ENCODE measurements around the gene MTM1. TPM values are rescaled to one million over a fixed set of nuclear protein-coding genes. Genes with fewer than 3 reads are reported as not detected.

The MTM1 gene
- total and polyA plus RNA-seq, 9 of the 15 experiments (the other 6 are each of a cell fraction or from before 2014, with no cell fraction given): 5.6 to 13.3 (median 9.5) TPM

- TF ChIP-seq THAP7 (CRISPR knock-in tag; IDR thresholded peaks at IDR 0.05) (no peak), HDAC8 (tag; IDR thresholded peaks at IDR 0.05) (no peak), TAF1 (IDR thresholded peaks at IDR 0.05; ENCODE audit: control insufficient read depth, extremely low read depth, insufficient read depth, low read length, severe bottlenecking) (no peak), CTCF (IDR thresholded peaks at IDR 0.05 in 2 of 3, conservative IDR thresholded peaks at IDR 0.05 in 1 of 3; ENCODE audit: insufficient read depth in 2 of 3, low read depth in 1 of 3, low read length in 3 of 3) (no peak), HDAC2 (IDR thresholded peaks at IDR 0.05) (peak; percentile 53; the same call in 1 of the 2 replicates), POLR2AphosphoS5 (IDR thresholded peaks at IDR 0.05; ENCODE audit: control insufficient read depth, insufficient read depth, low read depth, low read length) (no peak), ZNF695 (CRISPR knock-in tag; IDR thresholded peaks at IDR 0.05) (no peak), NFIX (CRISPR knock-in tag; IDR thresholded peaks at IDR 0.05; ENCODE audit: low read depth) (no peak), CREB3L1 (IDR thresholded peaks at IDR 0.05; ENCODE audit: borderline replicate concordance, low read depth) (no peak), RBM17 (IDR thresholded peaks at IDR 0.05; ENCODE audit: borderline replicate concordance, low read depth, low read length) (no peak), PTTG1 (tag; IDR thresholded peaks at IDR 0.05; ENCODE audit: low read depth) (no peak), PHB (CRISPR knock-in tag; IDR thresholded peaks at IDR 0.05) (no peak), ZBTB7A (IDR thresholded peaks at IDR 0.05; ENCODE audit: borderline replicate concordance, control insufficient read depth, low read depth, low read length) (no peak), DPF2 (IDR thresholded peaks at IDR 0.05) (peak; percentile 74), HBP1 (CRISPR knock-in tag; IDR thresholded peaks at IDR 0.05) (no peak), TAL1 (IDR thresholded peaks at IDR 0.05) (peak; percentile 46; the same call in 1 of the 2 replicates), DIDO1 (tag; IDR thresholded peaks at IDR 0.05; ENCODE audit: low read depth) (no peak), NFATC3 (IDR thresholded peaks at IDR 0.05) (no peak), KDM2B (CRISPR knock-in tag; IDR thresholded peaks at IDR 0.05) (no peak), HMG20B (CRISPR knock-in tag; IDR thresholded peaks at IDR 0.05) (no peak), ZMIZ1 (IDR thresholded peaks at IDR 0.05; ENCODE audit: low read depth in 2 of 2, low read length in 2 of 2) (no peak)
Measured at GRCh38 chrX:150533863-150534262, 34.6 kb upstream of the MTM1 start (continued).
